K562 (cell line): ENCODE results near the gene CCT5. TPM values are rescaled to one million over a fixed set of nuclear protein-coding genes. Genes with fewer than 3 reads are reported as not detected.

ENCODE experiments used
- CBFA2T2 ChIP-seq: fragments of 450-650 bp; conservative IDR thresholded peaks from 2 replicates; pipeline ENCODE4 v1.6.1; 2017; ENCODE audit warnings: mild to moderate bottlenecking
- CEBPB ChIP-seq: fragments of 450-650 bp; IDR thresholded peaks from 2 replicates; pipeline ENCODE4 v1.6.1; 2016; ENCODE audit warnings: missing genetic modification characterization, missing compliant biosample characterization
- CHD7 ChIP-seq: fragments of 200-600 bp; sonication (generic); IDR thresholded peaks from one replicate; pipeline ENCODE4 v1.6.1; 2012; ENCODE audit warnings: mild to moderate bottlenecking, low read depth, low read length, inconsistent platforms
- GABPA ChIP-seq: fragments of 200-800 bp; sonication (Bioruptor generic); conservative IDR thresholded peaks from 2 replicates; pipeline ENCODE4 v1.6.1; 2016; ENCODE audit warnings: low read depth, missing genetic modification characterization, missing compliant biosample characterization
- MEF2A ChIP-seq: IDR thresholded peaks from 2 replicates; pipeline ENCODE4 v1.6.1; 2011; ENCODE audit warnings: low read depth, mild to moderate bottlenecking, low read length, moderate library complexity; ENCODE audit not compliant: control insufficient read depth
- NFIX ChIP-seq: fragments of 250-450 bp; sonication (Bioruptor Pico); IDR thresholded peaks from 2 replicates; pipeline ENCODE4 v1.4.0; 2020; ENCODE audit warnings: low read depth, mild to moderate bottlenecking, moderate library complexity
- PCBP2 ChIP-seq: fragments of 200-400 bp; formaldehyde crosslinking; IDR thresholded peaks from 2 replicates; pipeline ENCODE4 v1.6.1; 2018; ENCODE audit warnings: low read length, low read depth, mild to moderate bottlenecking, moderate library complexity; ENCODE audit not compliant: poor library complexity, severe bottlenecking
- PHTF2 ChIP-seq: fragments of 250-450 bp; sonication (Bioruptor Pico); IDR thresholded peaks from 2 replicates; pipeline ENCODE4 v1.5.0; 2021; ENCODE audit warnings: mild to moderate bottlenecking
- TEAD1 ChIP-seq, 2 experiments: fragments of 450-650 bp in 1 of 2; sonication (generic) in 1 of 2; formaldehyde crosslinking; IDR thresholded peaks; 2 replicates each; pipeline versions ENCODE4 v1.4.0 to v1.8.0; 2020 to 2022; ENCODE audit warnings: mild to moderate bottlenecking in 2 of 2, missing genetic modification reagents in 1 of 2
- ZBTB7A ChIP-seq: IDR thresholded peaks from 2 replicates; pipeline ENCODE4 v1.6.1; 2011; ENCODE audit warnings: low read depth, mild to moderate bottlenecking, low read length, moderate library complexity, borderline replicate concordance; ENCODE audit not compliant: control insufficient read depth
- ZFP1 ChIP-seq: fragments of 450-650 bp; formaldehyde crosslinking; IDR thresholded peaks from 2 replicates; pipeline ENCODE4 v1.4.0; 2020; ENCODE audit warnings: mild to moderate bottlenecking, mixed read lengths
- ZNF212 ChIP-seq: fragments of 450-650 bp; formaldehyde crosslinking; IDR thresholded peaks from 2 replicates; pipeline ENCODE4 v1.4.0; 2020; ENCODE audit warnings: mild to moderate bottlenecking
- polyA plus RNA-seq, 8 experiments: library from polyadenylated mRNA; depleted of rRNA in 4 of 8; stranded (reverse) in 5 of 8; unstranded in 3 of 8; fragments of >200 nt; fragmentation: Nextera tagmentation in 2 of 8; fragmentation: Illumina TruSeq in 1 of 8; extraction: Ambion mirVana in 2 of 8; extraction: Trizol in 1 of 8; gene quantifications; 2 replicates each; pipeline versions ENCODE4 v1.2.1 to v1.2.3, GENCODE V29; 2011 to 2014; ENCODE audit warnings: inconsistent platforms in 1 of 8, missing spikeins in 1 of 8
- total RNA-seq, 7 experiments: library from RNA; depleted of rRNA in 6 of 7; stranded (reverse); fragments of >200 nt in 6 of 7; fragmentation: Illumina TruSeq in 2 of 7; extraction: Trizol in 2 of 7; gene quantifications; 2 replicates each; pipeline versions ENCODE4 v1.2.1 to v1.2.3, GENCODE V29; 2011 to 2021; ENCODE audit warnings: low replicate concordance in 1 of 7

Gene CCT5
- total and polyA plus RNA-seq, 9 of the 15 experiments (the other 6 are each of a cell fraction or from before 2014, with no cell fraction given), result 782 to 1,606 (median 1,153) TPM

- TF ChIP-seq CHD7, result no peak
- TF ChIP-seq PCBP2, result no peak
- 0 out of 2 replicates have a peak, but pooled peaks have one; percentile 4 for TF ChIP-seq CBFA2T2
- TF ChIP-seq MEF2A, result peak; percentile 85
- no peak for TF ChIP-seq GABPA (tag)
- no peak for TF ChIP-seq PHTF2 (CRISPR knock-in tag)
- TF ChIP-seq ZBTB7A, result 0 out of 2 replicates have a peak, but pooled peaks have one; percentile 9
- TF ChIP-seq ZNF212 (CRISPR knock-in tag), result no peak
- peak; percentile 54 for TF ChIP-seq CEBPB (tag)
- no peak for TF ChIP-seq ZFP1
- TF ChIP-seq NFIX, result peak; percentile 79
- no peak for TF ChIP-seq TEAD1 (CRISPR knock-in tag; IDR thresholded peaks at IDR 0.05)
Observed at GRCh38 chr5:10288592-10289219, 38.6 kb downstream of the CCT5 start (continued).
